ENCODE results near the gene AKIP1. TPM values are rescaled to one million over a fixed set of nuclear protein-coding genes. Genes with fewer than 3 reads are reported as not detected.
A peak's percentile ranks its signal among the peaks of the same experiment; 100 is the strongest.

The AKIP1 gene
- total RNA-seq, 1 experiment from 2014 or later = 30.3 TPM

- H3K4me2 ChIP-seq (ENCODE audit: low read length) = no peak overlapping the region
- TSS peak; percentile 38 for BruUV-seq (replicated peaks)
- CTCF ChIA-PET = interaction anchor here (3.2 kb wide), 1 partner anchor 12 kb away, joined by 14 read pairs; no protein-coding TSS in a partner anchor
- RAD21 ChIA-PET (ENCODE audit: low non-redundant PET in 1 of 2, low total read pairs in 2 of 2, uncharacterized antibody in 2 of 2, unreplicated experiment in 2 of 2) = no interaction called here
- ATAC-seq = no peak
- no peaks in the 10 kb centered on the region for H3K9me3 ChIP-seq (ENCODE audit: control insufficient read depth in 1 of 2, insufficient read depth in 1 of 2, low read depth in 1 of 2, low read length in 2 of 2)
- no peaks in the 10 kb centered on the region for H4K20me1 ChIP-seq (ENCODE audit: insufficient read depth)
- POLR2A ChIA-PET = no interaction called here
- no peak overlapping the region for H3K9ac ChIP-seq (ENCODE audit: low read length)
- H3K4me1 ChIP-seq (ENCODE audit: control insufficient read depth in 1 of 2, insufficient read depth in 2 of 2, low read length in 2 of 2) = no peaks in the 10 kb centered on the region
- no peak overlapping the region for H3K27ac ChIP-seq (ENCODE audit: low read depth, low read length)
- no peak overlapping the region for H2AFZ ChIP-seq (ENCODE audit: low read depth, low read length, poor library complexity, severe bottlenecking)
- no peaks in the 10 kb centered on the region for H3K79me2 ChIP-seq (ENCODE audit: insufficient read depth, low read length)
- no peak overlapping the region for H3K4me3 ChIP-seq (replicated peaks in 1 of 2; ENCODE audit: low read depth in 1 of 2, low read length in 2 of 2)
- DNase-seq (ENCODE audit: low read depth, low spot score) = no peak
- no peak for TF ChIP-seq POLR2AphosphoS5 (IDR thresholded peaks at IDR 0.05; ENCODE audit: low read depth, low read length)
- TF ChIP-seq ZBTB33 (IDR thresholded peaks at IDR 0.05; ENCODE audit: extremely low read depth, insufficient replicate concordance, low read length) = no peak
- no peak for TF ChIP-seq CTCF (IDR thresholded peaks at IDR 0.05 in 2 of 3, conservative IDR thresholded peaks at IDR 0.05 in 1 of 3; ENCODE audit: borderline replicate concordance in 1 of 3, insufficient read depth in 1 of 3, low read depth in 2 of 3, low read length in 2 of 3)
- TF ChIP-seq EZH2 (IDR thresholded peaks at IDR 0.05) = no peak
- no peak for TF ChIP-seq YY1 (IDR thresholded peaks at IDR 0.05; ENCODE audit: extremely low read depth, insufficient replicate concordance, low read depth, low read length)
- TF ChIP-seq FOSL1 (IDR thresholded peaks at IDR 0.05; ENCODE audit: low read depth) = no peak
- TF ChIP-seq MAX (IDR thresholded peaks at IDR 0.05) = no peak
- no peak for TF ChIP-seq EGR1 (IDR thresholded peaks at IDR 0.05; ENCODE audit: low read depth)
- no peak for TF ChIP-seq POLR2A (IDR thresholded peaks at IDR 0.05; ENCODE audit: borderline replicate concordance, extremely low read depth, insufficient read depth, insufficient read length)
- TF ChIP-seq JUND (IDR thresholded peaks at IDR 0.05) = no peak
- TF ChIP-seq, protein P1, sequence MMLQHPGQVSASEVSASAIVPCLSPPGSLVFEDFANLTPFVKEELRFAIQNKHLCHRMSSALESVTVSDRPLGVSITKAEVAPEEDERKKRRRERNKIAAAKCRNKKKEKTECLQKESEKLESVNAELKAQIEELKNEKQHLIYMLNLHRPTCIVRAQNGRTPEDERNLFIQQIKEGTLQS (IDR thresholded peaks at IDR 0.05) = no peak
- no peak for TF ChIP-seq EZH2phosphoT487 (IDR thresholded peaks at IDR 0.05; ENCODE audit: borderline replicate concordance)
- TF ChIP-seq ZFX (IDR thresholded peaks at IDR 0.05) = no peak
- TF ChIP-seq ELF1 (IDR thresholded peaks at IDR 0.05; ENCODE audit: borderline replicate concordance, low read depth) = no peak
- no peak for TF ChIP-seq ZNF274 (IDR thresholded peaks at IDR 0.05; ENCODE audit: low read depth, low read length)
- H3K9me2 ChIP-seq (ENCODE audit: insufficient read depth) = no peaks in the 10 kb centered on the region
- intact Hi-C loops (cut with micrococcal nuclease) = no loop called here
- no peaks in the 10 kb centered on the region for H3K27me3 ChIP-seq (ENCODE audit: insufficient read depth, low read length)
- H3K36me3 ChIP-seq (ENCODE audit: control insufficient read depth in 1 of 2, insufficient read depth in 2 of 2, low read length in 2 of 2) = peaks cover under 1 to 2% of the 10 kb centered on the region in 2 experiments; a peak in 1 of 4 replicates
These were observed 36.4 kb downstream of the AKIP1 start for GRCh38 chr11:8947230-8947943.
